ENCODE results near the gene QPRT. TPM values are rescaled to one million over a fixed set of nuclear protein-coding genes. Genes with fewer than 3 reads are reported as not detected.
A peak's percentile ranks its signal among the peaks of the same experiment; 100 is the strongest.

The QPRT gene
- total RNA-seq, 1 experiment from 2014 or later = 27.9 TPM

GRCh38 chr16:29696881-29697331, 17.9 kb downstream of the QPRT start:
- CTCF ChIA-PET = no interaction called here

GRCh38 chr16:29697391-29697790, 18.4 kb downstream of the QPRT start:
- ATAC-seq (no peak), DNase-seq (ENCODE audit: low read depth, low spot score) (no peak)
- TF ChIP-seq POLR2AphosphoS5 (IDR thresholded peaks at IDR 0.05; ENCODE audit: low read depth, low read length) = no peak
- no peak for TF ChIP-seq CTCF (IDR thresholded peaks at IDR 0.05)
- TF ChIP-seq REST (IDR thresholded peaks at IDR 0.05; ENCODE audit: insufficient read depth in 1 of 2, low read depth in 2 of 2, low read length in 1 of 2) = no peak
- no peak for TF ChIP-seq SIN3A (IDR thresholded peaks at IDR 0.05; ENCODE audit: borderline replicate concordance, insufficient read depth, low read depth, low read length)
- TF ChIP-seq TCF7L2 (IDR thresholded peaks at IDR 0.05; ENCODE audit: low read depth, low read length) = no peak
- intact Hi-C loops (cut with micrococcal nuclease; ENCODE audit: unreplicated experiment) (loop anchor here (10.0 kb wide), 1 partner anchor 117 kb away; the partner anchor contains the start of genes PAGR1 and PRRT2), in situ Hi-C loops (cut with HindIII; ENCODE audit: low pct_unique_long_range_greater_than_20kb, low sequenced_read_pairs) (no loop called here)
- POLR2A ChIA-PET = no interaction called here
- Histone ChIP-seq H3K27me3 (ENCODE audit: control insufficient read depth, insufficient read depth, low read length) (no peaks in the 10 kb centered on the region), H3K4me1 (ENCODE audit: control insufficient read depth, insufficient read depth, low read length) (no peaks in the 10 kb centered on the region), H3K36me3 (ENCODE audit: control insufficient read depth, insufficient read depth, low read length) (no peaks in the 10 kb centered on the region), H3K9me3 (ENCODE audit: control insufficient read depth, insufficient read depth, low read depth, low read length) (no peaks in the 10 kb centered on the region), H3K27ac (ENCODE audit: low read length) (no peak overlapping the region), H3K4me3 (ENCODE audit: low read depth in 2 of 2, low read length in 2 of 2) (no peak overlapping the region)
- no TSS peak for BruUV-seq (replicated peaks)
- CTCF ChIA-PET = no interaction called here

More at GRCh38 chr16:29696881-29697331, 17.9 kb downstream of the QPRT start:
- ATAC-seq = no peak
- POLR2A ChIA-PET = interaction anchor here (0.5 to 0.6 kb wide), 2 partner anchors 25 to 62 kb away, joined by 3 read pairs; no protein-coding TSS in a partner anchor
- in situ Hi-C loops (cut with HindIII; ENCODE audit: low pct_unique_long_range_greater_than_20kb, low sequenced_read_pairs) = no loop called here
- TF ChIP-seq SIN3A (IDR thresholded peaks at IDR 0.05; ENCODE audit: borderline replicate concordance, insufficient read depth, low read depth, low read length) = no peak
- Histone ChIP-seq H3K9me3 (ENCODE audit: control insufficient read depth, insufficient read depth, low read depth, low read length) (no peaks in the 10 kb centered on the region), H3K36me3 (ENCODE audit: control insufficient read depth, insufficient read depth, low read length) (no peaks in the 10 kb centered on the region), H3K27ac (ENCODE audit: low read length) (no peak overlapping the region), H3K4me3 (ENCODE audit: low read depth in 2 of 2, low read length in 2 of 2) (no peak overlapping the region), H3K4me1 (ENCODE audit: control insufficient read depth, insufficient read depth, low read length) (no peaks in the 10 kb centered on the region), H3K27me3 (ENCODE audit: control insufficient read depth, insufficient read depth, low read length) (no peaks in the 10 kb centered on the region)
- no TSS peak for BruUV-seq (replicated peaks)
- intact Hi-C loops (cut with micrococcal nuclease; ENCODE audit: unreplicated experiment) = loop anchor here (10.0 kb wide), 1 partner anchor 118 kb away; the partner anchor contains the start of genes PAGR1 and PRRT2
- DNase-seq (ENCODE audit: low read depth, low spot score) = no peak

- no peak overlapping the region for H3K27ac ChIP-seq (ENCODE audit: low read length)
- no peaks in the 10 kb centered on the region for H3K4me1 ChIP-seq (ENCODE audit: control insufficient read depth, insufficient read depth, low read length)
- H3K9me3 ChIP-seq (ENCODE audit: control insufficient read depth, insufficient read depth, low read depth, low read length) = no peaks in the 10 kb centered on the region
- BruUV-seq (replicated peaks) = TSS peak; percentile 98
- no peak for DNase-seq (ENCODE audit: low read depth, low spot score)
- no peak overlapping the region for H3K4me3 ChIP-seq (ENCODE audit: low read depth in 2 of 2, low read length in 2 of 2)
- in situ Hi-C loops (cut with HindIII; ENCODE audit: low pct_unique_long_range_greater_than_20kb, low sequenced_read_pairs) = no loop called here
- H3K36me3 ChIP-seq (ENCODE audit: control insufficient read depth, insufficient read depth, low read length) = no peaks in the 10 kb centered on the region
- H3K27me3 ChIP-seq (ENCODE audit: control insufficient read depth, insufficient read depth, low read length) = no peaks in the 10 kb centered on the region
- ChIA-PET CTCF (interaction anchor here (1.1 kb wide), 1 partner anchor 22 kb away, joined by 3 read pairs; no protein-coding TSS in a partner anchor), POLR2A (interaction anchor here (0.6 kb wide), 1 partner anchor 99 kb away, joined by 3 read pairs; no protein-coding TSS in a partner anchor)
- intact Hi-C loops (cut with micrococcal nuclease; ENCODE audit: unreplicated experiment) = loop anchor here (10.0 kb wide), 1 partner anchor 117 kb away; the partner anchor contains the start of genes PAGR1 and PRRT2
- no peak for ATAC-seq
- no peak for TF ChIP-seq REST (IDR thresholded peaks at IDR 0.05; ENCODE audit: insufficient read depth in 1 of 2, low read depth in 2 of 2, low read length in 1 of 2)
- TF ChIP-seq SIN3A (IDR thresholded peaks at IDR 0.05; ENCODE audit: borderline replicate concordance, insufficient read depth, low read depth, low read length) = no peak
- no peak for TF ChIP-seq TCF7L2 (IDR thresholded peaks at IDR 0.05; ENCODE audit: low read depth, low read length)
- no peak for TF ChIP-seq POLR2AphosphoS5 (IDR thresholded peaks at IDR 0.05; ENCODE audit: low read depth, low read length)
- no peak for TF ChIP-seq CTCF (IDR thresholded peaks at IDR 0.05)
These were observed 19.1 kb downstream of the QPRT start for GRCh38 chr16:29698042-29698441.
